Fibroblast of pulmonary artery (primary cell): ENCODE results near the gene ARMC3.
A peak's percentile ranks its signal among the peaks of the same experiment; 100 is the strongest.

Experiments used
- DNase-seq: peaks from one replicate; pipeline ENCODE4 v3.0.0-alpha.2; 2010; ENCODE audit warnings: low read depth
- H3K4me3 ChIP-seq: replicated peaks from 2 replicates; pipeline ENCODE4 v1.5.1; 2011; ENCODE audit warnings: low read depth, mild to moderate bottlenecking, control low read depth, low read length, moderate library complexity
- CTCF ChIP-seq: IDR thresholded peaks from 2 replicates; pipeline ENCODE4 v1.5.1; 2011; ENCODE audit warnings: mild to moderate bottlenecking, control low read depth, low read length, inconsistent platforms; ENCODE audit errors: missing control alignments

ARMC3 gene

GRCh38 chr10:22992621-22993020 lies 64.8 kb downstream of the ARMC3 start:
- no peak for DNase-seq
- H3K4me3 ChIP-seq: no peak overlapping the region
- no peak for TF ChIP-seq CTCF

GRCh38 chr10:22993314-22993713 lies 65.5 kb downstream of the ARMC3 start:
- no peak overlapping the region for H3K4me3 ChIP-seq
- no peak for DNase-seq
- TF ChIP-seq CTCF: no peak

GRCh38 chr10:22997096-22997495 lies 69.2 kb downstream of the ARMC3 start:
- no peak for TF ChIP-seq CTCF
- H3K4me3 ChIP-seq: no peak overlapping the region
- peak; percentile 33 for DNase-seq

- DNase-seq: no peak
- no peak overlapping the region for H3K4me3 ChIP-seq
- no peak for TF ChIP-seq CTCF
Observed at GRCh38 chr10:22998091-22998490, 70.2 kb downstream of the ARMC3 start.

- TF ChIP-seq CTCF: no peak
- no peak for DNase-seq
- no peak overlapping the region for H3K4me3 ChIP-seq
Observed at GRCh38 chr10:22999942-23000341, 72.1 kb downstream of the ARMC3 start.

- TF ChIP-seq CTCF: no peak
- no peak for DNase-seq
- H3K4me3 ChIP-seq: no peak overlapping the region
Observed at GRCh38 chr10:23001901-23002516, 74.2 kb downstream of the ARMC3 start.

- TF ChIP-seq CTCF: no peak
- DNase-seq: no peak
- no peak overlapping the region for H3K4me3 ChIP-seq
Observed at GRCh38 chr10:23005150-23005549, 77.3 kb downstream of the ARMC3 start.
